ENCODE measurements around the gene SYT2. TPM values are rescaled to one million over a fixed set of nuclear protein-coding genes. Genes with fewer than 3 reads are reported as not detected.
A peak's percentile ranks its signal among the peaks of the same experiment; 100 is the strongest.
"Not testable (repeated sequence)": the region's sequence is repeated elsewhere in the genome, so short reads cannot be mapped to it uniquely, and the experiment has no call there.

SYT2 gene
- polyA plus RNA-seq, 2 donors = 0.01 to 0.04 TPM

GRCh38 chr1:202562444-202563060 is 147.7 kb downstream of the SYT2 start:
- H3K27ac ChIP-seq (ENCODE audit: low read depth in 2 of 2, low read length in 1 of 2) = peak overlapping the region; percentile 3 to 61
- 64 to 75% methylated on average over 13 of the region's 13 CpGs for WGBS, 2 donors
- peaks cover 0 to 2% of the 10 kb centered on the region in 2 donors for H3K36me3 ChIP-seq (ENCODE audit: control insufficient read depth in 2 of 2, insufficient read depth in 2 of 2, low read length in 1 of 2)
- no peaks in the 10 kb centered on the region for H3K9me3 ChIP-seq (ENCODE audit: control insufficient read depth in 2 of 2, insufficient read depth in 1 of 2, low read depth in 1 of 2, low read length in 1 of 2)
- no peaks in the 10 kb centered on the region for H3K27me3 ChIP-seq (ENCODE audit: control insufficient read depth in 1 of 2, insufficient read depth in 2 of 2, low read length in 2 of 2)
- no peak overlapping the region for H3K4me3 ChIP-seq (ENCODE audit: low read depth in 1 of 2, low read length in 2 of 2)
- no peaks in the 10 kb centered on the region for H3K4me1 ChIP-seq (ENCODE audit: control insufficient read depth in 2 of 2, insufficient read depth in 2 of 2, low read length in 1 of 2)

- Histone ChIP-seq H3K27ac (ENCODE audit: low read depth in 2 of 2, low read length in 1 of 2) (no peak overlapping the region), H3K9me3 (ENCODE audit: control insufficient read depth in 2 of 2, insufficient read depth in 1 of 2, low read depth in 1 of 2, low read length in 1 of 2) (no peaks in the 10 kb centered on the region), H3K4me3 (ENCODE audit: low read depth in 1 of 2, low read length in 2 of 2) (no peak overlapping the region), H3K36me3 (ENCODE audit: control insufficient read depth in 2 of 2, insufficient read depth in 2 of 2, low read length in 1 of 2) (peaks cover 0 to 2% of the 10 kb centered on the region in 2 donors), H3K4me1 (ENCODE audit: control insufficient read depth in 2 of 2, insufficient read depth in 2 of 2, low read length in 1 of 2) (no peaks in the 10 kb centered on the region), H3K27me3 (ENCODE audit: control insufficient read depth in 1 of 2, insufficient read depth in 2 of 2, low read length in 2 of 2) (no peaks in the 10 kb centered on the region)
- WGBS, 2 donors = 72 to 77% methylated on average over 2 of the region's 2 CpGs
These were observed 148.4 kb downstream of the SYT2 start for GRCh38 chr1:202561726-202562443.

- 74 to 78% methylated on average over 1 of the region's 1 CpG for WGBS, 2 donors
- Histone ChIP-seq H3K27me3 (ENCODE audit: control insufficient read depth in 1 of 2, insufficient read depth in 2 of 2, low read length in 2 of 2) (no peaks in the 10 kb centered on the region), H3K4me1 (ENCODE audit: control insufficient read depth in 2 of 2, insufficient read depth in 2 of 2, low read length in 1 of 2) (no peaks in the 10 kb centered on the region), H3K36me3 (ENCODE audit: control insufficient read depth in 2 of 2, insufficient read depth in 2 of 2, low read length in 1 of 2) (peaks cover 0 to 2% of the 10 kb centered on the region in 2 donors), H3K9me3 (ENCODE audit: control insufficient read depth in 2 of 2, insufficient read depth in 1 of 2, low read depth in 1 of 2, low read length in 1 of 2) (no peaks in the 10 kb centered on the region), H3K27ac (ENCODE audit: low read depth in 2 of 2, low read length in 1 of 2) (no peak overlapping the region), H3K4me3 (ENCODE audit: low read depth in 1 of 2, low read length in 2 of 2) (no peak overlapping the region)
These were observed 149.0 kb downstream of the SYT2 start for GRCh38 chr1:202561240-202561639.

GRCh38 chr1:202557662-202558061 is 152.6 kb downstream of the SYT2 start:
- not testable (repeated sequence) for H3K27me3 ChIP-seq (ENCODE audit: control insufficient read depth in 1 of 2, insufficient read depth in 2 of 2, low read length in 2 of 2); H3K4me3 ChIP-seq (ENCODE audit: low read depth in 1 of 2, low read length in 2 of 2); H3K4me1 ChIP-seq (ENCODE audit: control insufficient read depth in 2 of 2, insufficient read depth in 2 of 2, low read length in 1 of 2); H3K27ac ChIP-seq (ENCODE audit: low read depth in 2 of 2, low read length in 1 of 2); H3K36me3 ChIP-seq (ENCODE audit: control insufficient read depth in 2 of 2, insufficient read depth in 2 of 2, low read length in 1 of 2); H3K9me3 ChIP-seq (ENCODE audit: control insufficient read depth in 2 of 2, insufficient read depth in 1 of 2, low read depth in 1 of 2, low read length in 1 of 2)
- WGBS, 2 donors = 55 to 77% methylated on average over 1 of the region's 1 CpG

- not testable (repeated sequence) for H3K4me1 ChIP-seq (ENCODE audit: control insufficient read depth in 2 of 2, insufficient read depth in 2 of 2, low read length in 1 of 2); H3K27ac ChIP-seq (ENCODE audit: low read depth in 2 of 2, low read length in 1 of 2)
- 80 to 87% methylated on average over 4 of the region's 4 CpGs for WGBS, 2 donors
These were observed 154.2 kb downstream of the SYT2 start for GRCh38 chr1:202556037-202556436.

GRCh38 chr1:202554619-202555018 is 155.6 kb downstream of the SYT2 start:
- H3K27ac ChIP-seq (ENCODE audit: low read depth in 2 of 2, low read length in 1 of 2); H3K36me3 ChIP-seq (ENCODE audit: control insufficient read depth in 2 of 2, insufficient read depth in 2 of 2, low read length in 1 of 2); H3K4me3 ChIP-seq (ENCODE audit: low read depth in 1 of 2, low read length in 2 of 2); H3K27me3 ChIP-seq (ENCODE audit: control insufficient read depth in 1 of 2, insufficient read depth in 2 of 2, low read length in 2 of 2); H3K9me3 ChIP-seq (ENCODE audit: control insufficient read depth in 2 of 2, insufficient read depth in 1 of 2, low read depth in 1 of 2, low read length in 1 of 2); H3K4me1 ChIP-seq (ENCODE audit: control insufficient read depth in 2 of 2, insufficient read depth in 2 of 2, low read length in 1 of 2): not testable (repeated sequence)
- WGBS, 2 donors = 85 to 87% methylated on average over 4 of the region's 4 CpGs

More at GRCh38 chr1:202556037-202556436, 154.2 kb downstream of the SYT2 start:
- H3K36me3 ChIP-seq (ENCODE audit: control insufficient read depth in 2 of 2, insufficient read depth in 2 of 2, low read length in 1 of 2); H3K27me3 ChIP-seq (ENCODE audit: control insufficient read depth in 1 of 2, insufficient read depth in 2 of 2, low read length in 2 of 2); H3K9me3 ChIP-seq (ENCODE audit: control insufficient read depth in 2 of 2, insufficient read depth in 1 of 2, low read depth in 1 of 2, low read length in 1 of 2); H3K4me3 ChIP-seq (ENCODE audit: low read depth in 1 of 2, low read length in 2 of 2): not testable (repeated sequence)

DNA sequence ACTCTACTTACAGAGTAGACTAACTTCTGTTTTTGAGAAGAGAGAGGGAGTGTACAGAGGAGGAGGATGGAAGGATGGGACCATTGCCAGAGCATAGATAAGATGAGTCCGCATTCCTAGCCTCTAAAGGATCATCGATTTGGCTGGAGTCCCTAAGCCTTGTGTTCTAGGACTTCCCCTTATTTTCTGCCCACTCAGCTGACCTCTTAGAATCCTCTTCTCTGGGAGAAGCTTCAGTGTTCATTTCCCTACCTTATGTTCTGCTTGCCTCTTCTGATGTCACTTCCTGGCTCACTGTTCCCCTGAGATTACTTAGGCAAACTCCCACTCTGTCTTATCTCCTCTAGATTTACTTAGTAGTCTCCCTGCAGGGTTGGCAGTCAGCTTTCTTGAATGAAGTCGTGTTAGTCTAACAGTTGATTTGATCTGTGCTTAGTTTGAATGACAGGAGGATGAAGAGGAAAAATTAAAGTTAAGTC is 156.7 kb downstream of the SYT2 start:
- no peaks in the 10 kb centered on the region for H3K36me3 ChIP-seq (ENCODE audit: control insufficient read depth in 2 of 2, insufficient read depth in 2 of 2, low read length in 1 of 2)
- 38 to 56% methylated on average over 3 of the region's 3 CpGs for WGBS, 2 donors

DNA sequence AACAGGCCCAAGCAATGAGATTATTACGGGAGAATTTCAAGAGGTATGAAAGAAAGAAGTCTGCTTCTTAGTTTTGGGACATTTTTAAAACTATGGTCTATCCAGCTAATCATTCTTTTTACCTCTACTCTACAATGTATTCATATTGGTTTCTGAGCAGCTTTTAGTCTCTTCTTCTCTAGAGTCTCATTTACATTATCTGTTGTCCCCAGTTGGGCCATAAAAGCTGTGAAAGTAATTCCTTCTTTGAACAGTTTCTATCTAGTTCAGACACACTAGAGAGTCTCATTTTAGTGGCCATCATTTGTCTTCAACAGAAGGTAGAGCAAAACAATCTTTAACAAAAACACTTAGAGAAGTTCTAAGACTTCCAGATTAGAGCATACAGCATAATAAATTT is 157.2 kb downstream of the SYT2 start:
- H3K4me3 ChIP-seq (ENCODE audit: low read depth in 1 of 2, low read length in 2 of 2); H3K9me3 ChIP-seq (ENCODE audit: control insufficient read depth in 2 of 2, insufficient read depth in 1 of 2, low read depth in 1 of 2, low read length in 1 of 2); H3K36me3 ChIP-seq (ENCODE audit: control insufficient read depth in 2 of 2, insufficient read depth in 2 of 2, low read length in 1 of 2); H3K27ac ChIP-seq (ENCODE audit: low read depth in 2 of 2, low read length in 1 of 2); H3K27me3 ChIP-seq (ENCODE audit: control insufficient read depth in 1 of 2, insufficient read depth in 2 of 2, low read length in 2 of 2); H3K4me1 ChIP-seq (ENCODE audit: control insufficient read depth in 2 of 2, insufficient read depth in 2 of 2, low read length in 1 of 2): not testable (repeated sequence)
- WGBS, 2 donors = 76 to 78% methylated on average over 1 of the region's 1 CpG

More for the DNA sequence above, 156.7 kb downstream of the SYT2 start:
- H3K9me3 ChIP-seq (ENCODE audit: control insufficient read depth in 2 of 2, insufficient read depth in 1 of 2, low read depth in 1 of 2, low read length in 1 of 2) = no peaks in the 10 kb centered on the region
- no peak overlapping the region for H3K27ac ChIP-seq (ENCODE audit: low read depth in 2 of 2, low read length in 1 of 2)
- H3K27me3 ChIP-seq (ENCODE audit: control insufficient read depth in 1 of 2, insufficient read depth in 2 of 2, low read length in 2 of 2) = no peaks in the 10 kb centered on the region
- H3K4me3 ChIP-seq (ENCODE audit: low read depth in 1 of 2, low read length in 2 of 2) = no peak overlapping the region
- no peaks in the 10 kb centered on the region for H3K4me1 ChIP-seq (ENCODE audit: control insufficient read depth in 2 of 2, insufficient read depth in 2 of 2, low read length in 1 of 2)

DNA sequence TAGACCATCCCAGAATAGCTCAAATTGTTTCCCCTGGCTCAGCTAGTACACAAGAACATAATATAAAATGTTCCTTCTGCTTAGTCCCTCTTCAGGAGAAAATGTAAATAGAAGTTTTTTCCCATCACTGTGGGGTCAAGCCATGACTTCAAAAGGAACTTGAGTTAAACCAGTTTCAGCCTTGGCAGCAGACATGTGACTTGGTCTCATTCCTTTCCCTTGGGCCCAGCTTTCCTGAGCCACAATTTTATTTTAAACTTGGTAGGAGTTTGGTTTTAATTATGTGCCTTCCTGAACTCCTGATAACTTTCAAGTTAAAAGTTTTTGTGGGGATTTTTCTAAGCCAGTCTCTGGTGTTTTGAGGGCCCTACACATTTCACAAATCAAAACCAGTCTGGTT is 157.6 kb downstream of the SYT2 start:
- not testable (repeated sequence) for H3K4me1 ChIP-seq (ENCODE audit: control insufficient read depth in 2 of 2, insufficient read depth in 2 of 2, low read length in 1 of 2); H3K36me3 ChIP-seq (ENCODE audit: control insufficient read depth in 2 of 2, insufficient read depth in 2 of 2, low read length in 1 of 2); H3K27me3 ChIP-seq (ENCODE audit: control insufficient read depth in 1 of 2, insufficient read depth in 2 of 2, low read length in 2 of 2); H3K4me3 ChIP-seq (ENCODE audit: low read depth in 1 of 2, low read length in 2 of 2); H3K9me3 ChIP-seq (ENCODE audit: control insufficient read depth in 2 of 2, insufficient read depth in 1 of 2, low read depth in 1 of 2, low read length in 1 of 2); H3K27ac ChIP-seq (ENCODE audit: low read depth in 2 of 2, low read length in 1 of 2)

DNA sequence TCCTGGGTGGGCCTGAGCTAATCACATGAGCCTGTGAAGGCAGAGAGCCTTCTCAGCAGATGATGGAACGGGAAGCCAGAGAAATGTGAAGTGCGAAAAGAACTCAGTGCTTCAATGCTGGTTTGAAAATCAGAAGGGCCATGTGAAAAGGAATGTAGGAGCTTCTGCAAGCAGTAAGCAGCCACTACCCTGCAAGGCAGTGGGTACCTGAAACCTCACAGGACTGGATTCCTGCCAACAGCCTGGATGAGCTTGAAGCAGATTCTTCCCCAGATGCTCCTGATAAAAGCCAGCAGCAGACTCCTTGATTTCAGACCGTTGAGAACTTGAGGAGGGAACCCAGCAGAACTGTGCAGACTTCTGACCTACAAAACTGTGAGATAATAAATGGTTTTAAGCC is 158.6 kb downstream of the SYT2 start:
- no peak overlapping the region for H3K27ac ChIP-seq (ENCODE audit: low read depth in 2 of 2, low read length in 1 of 2)
- no peaks in the 10 kb centered on the region for H3K36me3 ChIP-seq (ENCODE audit: control insufficient read depth in 2 of 2, insufficient read depth in 2 of 2, low read length in 1 of 2)
- no peak overlapping the region for H3K4me3 ChIP-seq (ENCODE audit: low read depth in 1 of 2, low read length in 2 of 2)
- no peaks in the 10 kb centered on the region for H3K27me3 ChIP-seq (ENCODE audit: control insufficient read depth in 1 of 2, insufficient read depth in 2 of 2, low read length in 2 of 2)
- 61 to 62% methylated on average over 3 of the region's 3 CpGs for WGBS, 2 donors
- no peaks in the 10 kb centered on the region for H3K9me3 ChIP-seq (ENCODE audit: control insufficient read depth in 2 of 2, insufficient read depth in 1 of 2, low read depth in 1 of 2, low read length in 1 of 2)
- no peaks in the 10 kb centered on the region for H3K4me1 ChIP-seq (ENCODE audit: control insufficient read depth in 2 of 2, insufficient read depth in 2 of 2, low read length in 1 of 2)
